Activated CD4-positive, alpha-beta T cell treated with anti-CD3 and anti-CD28 coated beads, Interleukin-2, amount 10 ng/mL, durations not matched to agents 24 days and 14 days (primary cell): ENCODE data around the gene GNB1L. TPM values are rescaled to one million over a fixed set of nuclear protein-coding genes. Genes with fewer than 3 reads are reported as not detected.

Experiments
- DNase-seq: peaks from one replicate; pipeline ENCODE4 v3.0.0; 2022
- H3K27ac Mint-ChIP-seq: one replicate; pipeline ENCODE4 v1.8.0; 2022; ENCODE audit warnings: mild to moderate bottlenecking, mixed read lengths
- H3K27me3 Mint-ChIP-seq: one replicate; pipeline ENCODE4 v1.8.0; 2022; ENCODE audit warnings: mixed read lengths
- H3K36me3 Mint-ChIP-seq: one replicate; pipeline ENCODE4 v1.8.0; 2022; ENCODE audit warnings: low read depth, mild to moderate bottlenecking, mixed read lengths
- H3K4me1 Mint-ChIP-seq: one replicate; pipeline ENCODE4 v1.8.0; 2021; ENCODE audit warnings: mixed read lengths
- H3K4me3 Mint-ChIP-seq: one replicate; pipeline ENCODE4 v1.8.0; 2022; ENCODE audit warnings: mild to moderate bottlenecking, moderate library complexity, mixed read lengths
- H3K9me3 Mint-ChIP-seq: one replicate; pipeline ENCODE4 v1.8.0; 2021; ENCODE audit warnings: mixed read lengths
- intact Hi-C: fragments of 100-400 bp; cut with micrococcal nuclease; formaldehyde crosslinking; loops from one replicate; pipeline ENCODE4 v1.15.1; 2023
- total RNA-seq: library from RNA; stranded (reverse); gene quantifications from 2 replicates; pipeline ENCODE4 v1.2.3, GENCODE V29; 2022

The GNB1L gene
- total RNA-seq, 1 donor from 2014 or later = 21.4 TPM

GRCh38 chr22:19826619-19826950 lies 28.1 kb downstream of the GNB1L start:
- Mint-ChIP-seq H3K4me1 (no peaks in the 10 kb centered on the region), H3K27me3 (no peaks in the 10 kb centered on the region), H3K27ac (no peak overlapping the region), H3K9me3 (no peaks in the 10 kb centered on the region), H3K4me3 (no peak overlapping the region), H3K36me3 (no peaks in the 10 kb centered on the region)
- intact Hi-C loops = no loop called here
- no peak for DNase-seq

DNA sequence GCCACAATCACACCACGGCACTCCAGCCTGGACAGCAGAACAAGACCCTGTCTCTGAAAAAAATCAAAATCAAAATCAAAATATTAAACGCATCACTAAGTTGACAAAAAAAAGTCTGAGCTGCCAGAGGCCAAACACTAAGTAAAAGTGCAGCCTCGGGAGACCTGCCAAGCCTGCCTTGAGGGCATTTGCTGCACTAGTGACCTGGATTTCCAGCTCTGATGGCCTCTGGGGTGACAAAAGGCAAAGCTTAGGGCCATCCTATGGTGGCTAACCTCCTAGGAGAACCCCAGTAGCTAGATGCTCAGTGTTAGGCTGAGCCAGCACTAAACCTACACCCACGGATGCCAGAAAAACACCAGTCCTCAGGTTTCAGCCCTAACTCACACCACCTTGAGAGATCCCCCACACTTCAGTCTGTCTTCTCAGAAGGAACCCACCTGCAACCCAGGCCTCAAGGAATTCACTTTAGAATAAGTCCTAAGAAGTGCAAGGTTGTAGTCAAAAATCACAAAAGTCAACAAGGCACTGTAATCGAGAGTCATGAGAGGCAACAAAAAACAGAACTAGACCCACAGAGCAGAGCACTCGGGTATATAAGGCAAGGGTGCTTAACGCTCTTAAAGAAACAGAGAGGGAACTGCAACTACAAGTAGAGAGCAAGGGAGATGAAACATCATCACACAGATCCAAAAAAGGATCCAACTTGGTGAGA lies 28.6 kb downstream of the GNB1L start:
- Mint-ChIP-seq H3K27me3 (no peaks in the 10 kb centered on the region), H3K27ac (no peak overlapping the region), H3K4me1 (no peaks in the 10 kb centered on the region), H3K4me3 (no peak overlapping the region), H3K9me3 (no peaks in the 10 kb centered on the region), H3K36me3 (no peaks in the 10 kb centered on the region)
- no peak for DNase-seq
- intact Hi-C loops = no loop called here

DNA sequence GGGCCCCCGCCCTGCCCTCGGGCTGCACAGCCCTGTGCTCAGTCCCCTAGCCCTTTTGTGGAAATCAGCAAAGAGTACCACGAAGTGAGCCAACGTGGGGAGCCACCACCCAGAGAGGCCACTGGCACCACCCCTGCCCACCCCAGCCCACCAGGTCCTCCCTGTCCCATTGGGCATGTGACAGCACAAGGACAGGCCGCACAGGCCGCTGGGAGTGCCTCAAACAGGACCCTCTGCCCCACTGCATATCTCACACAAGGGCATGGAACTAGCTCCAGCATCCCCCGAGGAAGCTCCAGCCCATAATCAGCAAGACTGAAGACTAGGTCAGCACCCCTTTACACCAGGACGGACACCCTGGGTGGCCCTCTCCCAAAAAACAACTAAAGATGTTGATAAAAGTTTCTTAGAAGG lies 29.7 kb downstream of the GNB1L start:
- intact Hi-C loops = no loop called here
- no peak overlapping the region for H3K27ac Mint-ChIP-seq
- no peaks in the 10 kb centered on the region for H3K36me3 Mint-ChIP-seq
- no peak for DNase-seq
- H3K27me3 Mint-ChIP-seq = no peaks in the 10 kb centered on the region
- H3K9me3 Mint-ChIP-seq = no peaks in the 10 kb centered on the region
- no peaks in the 10 kb centered on the region for H3K4me1 Mint-ChIP-seq
- H3K4me3 Mint-ChIP-seq = no peak overlapping the region

- Mint-ChIP-seq H3K27ac (no peak overlapping the region), H3K4me1 (no peaks in the 10 kb centered on the region), H3K9me3 (no peaks in the 10 kb centered on the region), H3K4me3 (no peak overlapping the region), H3K27me3 (no peaks in the 10 kb centered on the region), H3K36me3 (no peaks in the 10 kb centered on the region)
- intact Hi-C loops = no loop called here
- DNase-seq = no peak
These were observed 30.3 kb downstream of the GNB1L start for GRCh38 chr22:19824212-19824925.

DNA sequence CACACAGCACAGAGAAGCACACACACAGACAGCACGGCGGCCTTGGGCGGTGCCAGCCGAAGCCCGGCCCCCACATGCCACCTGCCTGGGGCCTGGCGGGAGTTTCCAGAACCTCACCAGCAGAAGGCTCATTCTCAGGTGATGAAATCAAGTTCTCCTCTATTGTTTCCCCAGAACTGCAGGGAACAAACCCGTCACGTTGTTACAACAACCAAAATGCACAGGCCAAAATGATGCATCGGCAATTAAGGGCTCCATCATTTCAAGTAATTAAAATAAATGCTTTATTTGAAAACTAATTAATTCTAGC lies 30.8 kb downstream of the GNB1L start:
- no peaks in the 10 kb centered on the region for H3K36me3 Mint-ChIP-seq
- no peaks in the 10 kb centered on the region for H3K27me3 Mint-ChIP-seq
- no peak overlapping the region for H3K4me3 Mint-ChIP-seq
- no peak for DNase-seq
- intact Hi-C loops = no loop called here
- no peak overlapping the region for H3K27ac Mint-ChIP-seq
- H3K4me1 Mint-ChIP-seq = no peaks in the 10 kb centered on the region
- no peaks in the 10 kb centered on the region for H3K9me3 Mint-ChIP-seq

DNA sequence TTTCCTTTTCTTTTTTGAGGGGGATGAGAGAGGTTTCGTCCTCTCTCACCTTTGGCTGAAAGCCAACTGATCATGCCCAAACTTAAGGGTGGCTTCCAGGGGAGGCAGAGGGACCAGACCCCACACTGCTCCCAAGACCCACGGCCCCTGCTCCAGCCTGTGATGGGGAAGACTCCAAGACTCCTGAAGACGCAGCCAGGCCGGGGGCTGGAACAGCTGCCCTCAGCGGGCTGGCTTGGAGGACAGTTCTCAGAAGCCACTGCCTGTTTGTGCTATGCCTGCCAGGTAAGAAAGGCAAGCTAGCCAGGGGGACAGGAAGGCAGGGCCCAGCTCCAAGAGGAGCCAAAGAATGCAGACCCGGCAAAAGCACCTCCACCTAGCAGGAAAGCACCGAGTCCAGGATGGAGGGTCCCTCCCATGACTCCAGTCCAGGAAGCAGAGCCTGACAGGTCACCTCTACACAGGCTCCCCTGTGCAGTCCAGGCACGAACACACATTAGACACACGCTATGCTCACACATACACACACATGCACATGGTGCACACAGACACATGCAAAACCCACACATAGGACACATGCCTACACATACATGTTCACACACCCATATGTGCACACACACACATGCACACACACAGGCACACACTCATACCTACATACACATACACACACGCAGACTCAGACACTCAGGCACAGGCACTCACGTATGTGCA lies 31.3 kb downstream of the GNB1L start:
- Mint-ChIP-seq H3K9me3 (no peaks in the 10 kb centered on the region), H3K36me3 (no peaks in the 10 kb centered on the region), H3K4me1 (no peaks in the 10 kb centered on the region), H3K27ac (no peak overlapping the region), H3K4me3 (no peak overlapping the region), H3K27me3 (no peaks in the 10 kb centered on the region)
- no peak for DNase-seq
- intact Hi-C loops = no loop called here

GRCh38 chr22:19822301-19823117 lies 32.2 kb downstream of the GNB1L start:
- no peaks in the 10 kb centered on the region for H3K27me3 Mint-ChIP-seq
- intact Hi-C loops = no loop called here
- no peaks in the 10 kb centered on the region for H3K4me1 Mint-ChIP-seq
- no peaks in the 10 kb centered on the region for H3K36me3 Mint-ChIP-seq
- no peak for DNase-seq
- no peak overlapping the region for H3K27ac Mint-ChIP-seq
- no peaks in the 10 kb centered on the region for H3K9me3 Mint-ChIP-seq
- H3K4me3 Mint-ChIP-seq = no peak overlapping the region

GRCh38 chr22:19821523-19822300 lies 33.0 kb downstream of the GNB1L start:
- no peak for DNase-seq
- Mint-ChIP-seq H3K4me1 (no peaks in the 10 kb centered on the region), H3K36me3 (no peaks in the 10 kb centered on the region), H3K4me3 (no peak overlapping the region), H3K9me3 (no peaks in the 10 kb centered on the region), H3K27ac (no peak overlapping the region), H3K27me3 (no peaks in the 10 kb centered on the region)
- intact Hi-C loops = no loop called here

DNA sequence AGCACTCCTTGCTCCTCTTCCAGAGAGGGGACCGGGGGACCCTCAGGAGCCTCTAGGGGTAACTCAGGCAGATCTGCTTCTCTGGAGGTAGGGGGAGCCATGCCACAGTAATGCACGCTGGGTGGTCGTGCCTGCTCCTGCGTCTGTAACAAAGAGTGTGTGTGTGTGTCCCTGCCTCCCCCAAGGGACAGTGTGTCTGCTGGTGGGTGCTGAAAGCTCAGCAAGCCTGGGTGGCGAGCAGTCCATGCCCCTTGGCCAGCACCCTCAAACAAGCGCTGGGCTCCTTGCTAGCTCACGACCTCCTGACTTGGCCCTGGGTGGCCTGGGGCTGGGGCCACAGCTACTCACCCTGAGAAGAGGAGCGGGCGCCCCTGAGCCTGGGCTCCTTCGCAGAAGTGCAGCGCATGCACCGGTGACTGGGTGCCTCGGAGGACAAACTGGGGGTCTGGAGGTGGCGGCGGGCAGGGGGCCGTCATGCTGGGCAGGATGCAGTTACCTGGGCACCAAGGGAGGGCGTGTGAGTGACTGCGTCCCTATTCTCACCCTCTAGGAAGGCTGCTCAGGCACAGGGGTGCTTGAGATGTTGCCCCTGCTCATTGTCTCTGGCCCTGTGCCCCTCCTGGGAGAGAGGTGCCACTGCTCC lies 33.7 kb downstream of the GNB1L start:
- Mint-ChIP-seq H3K27ac (no peak overlapping the region), H3K4me3 (no peak overlapping the region), H3K36me3 (no peaks in the 10 kb centered on the region), H3K4me1 (no peaks in the 10 kb centered on the region), H3K27me3 (no peaks in the 10 kb centered on the region), H3K9me3 (no peaks in the 10 kb centered on the region)
- DNase-seq = no peak
- intact Hi-C loops = no loop called here

DNA sequence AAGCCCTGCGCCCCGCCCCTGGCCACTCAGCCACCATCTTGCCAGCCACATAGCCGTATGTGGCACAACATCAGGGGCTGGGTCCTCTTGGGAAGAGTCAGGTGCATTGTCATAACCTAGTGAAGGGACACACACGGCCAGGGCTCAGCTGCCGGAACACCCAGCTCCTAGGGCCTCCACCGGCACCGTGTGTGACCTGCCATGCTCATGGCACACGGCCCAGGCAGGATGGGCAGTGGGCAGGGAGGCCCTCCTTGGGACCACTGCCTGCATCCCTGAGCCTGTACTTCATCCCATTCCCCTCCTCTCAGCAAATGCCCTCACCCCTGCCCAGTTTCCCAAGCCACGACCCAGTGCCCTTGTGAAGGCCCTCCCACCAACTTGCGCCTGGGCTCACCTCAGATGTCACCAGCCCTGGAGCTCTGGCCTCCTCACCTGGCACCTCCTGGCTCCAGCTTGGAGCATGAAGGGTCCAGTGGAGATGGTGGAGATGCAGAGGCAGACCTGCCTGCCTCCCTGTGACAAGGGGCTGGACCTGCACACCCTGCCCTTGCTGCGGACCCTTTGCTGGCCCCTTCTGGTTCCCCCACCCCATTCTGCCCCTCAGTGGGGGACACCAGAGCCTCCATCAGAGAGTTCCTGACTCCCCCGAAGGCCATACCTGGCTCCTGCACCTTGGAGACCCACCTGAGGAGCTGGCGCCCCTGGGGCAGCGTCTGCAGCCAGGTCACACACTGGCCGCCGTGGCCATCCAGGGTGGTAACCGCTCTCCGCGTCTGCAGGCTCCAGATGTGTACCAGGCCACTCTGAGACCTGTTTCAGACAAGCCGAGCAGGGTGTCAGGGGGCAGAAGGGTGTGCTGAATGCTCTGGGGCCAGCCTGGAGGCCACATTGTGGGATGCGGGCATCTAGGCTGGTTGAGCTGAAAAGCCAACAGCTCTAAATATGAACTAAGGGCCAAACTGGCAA lies 34.5 kb downstream of the GNB1L start:
- intact Hi-C loops = no loop called here
- DNase-seq = no peak

GRCh38 chr22:19819208-19819910 lies 35.3 kb downstream of the GNB1L start:
- Mint-ChIP-seq H3K27me3 (no peaks in the 10 kb centered on the region), H3K36me3 (no peaks in the 10 kb centered on the region), H3K9me3 (no peaks in the 10 kb centered on the region), H3K4me1 (no peaks in the 10 kb centered on the region), H3K4me3 (no peak overlapping the region), H3K27ac (no peak overlapping the region)
- intact Hi-C loops = no loop called here
- DNase-seq = no peak

More for the DNA sequence above, 34.5 kb downstream of the GNB1L start:
- Mint-ChIP-seq H3K4me3 (no peak overlapping the region), H3K27ac (no peak overlapping the region), H3K27me3 (no peaks in the 10 kb centered on the region), H3K36me3 (no peaks in the 10 kb centered on the region), H3K4me1 (no peaks in the 10 kb centered on the region), H3K9me3 (no peaks in the 10 kb centered on the region)
